Measurements from ENCODE around the gene EXOC4. TPM values are rescaled to one million over a fixed set of nuclear protein-coding genes. Genes with fewer than 3 reads are reported as not detected.

Gene EXOC4
- total RNA-seq, 4 donors from 2014 or later, result 36.9 to 78.0 (median 52.2) TPM

GRCh38 chr7:133761443-133761842 is 508.6 kb downstream of the EXOC4 start:
- Histone ChIP-seq H3K27me3 (no peaks in the 10 kb centered on the region), H3K27ac (no peak overlapping the region), H3K9me3 (no peaks in the 10 kb centered on the region), H3K4me1 (no peaks in the 10 kb centered on the region), H3K36me3 (no peaks in the 10 kb centered on the region), H3K4me3 (no peak overlapping the region)
- TF ChIP-seq POLR2A (IDR thresholded peaks at IDR 0.05) (no peak), CTCF (IDR thresholded peaks at IDR 0.05 in 4 of 5, conservative IDR thresholded peaks at IDR 0.05 in 1 of 5) (no peak)
- in situ Hi-C loops (cut with MboI; ENCODE audit: low sequenced_read_pairs in 4 of 4) (no loop called here), intact Hi-C loops (cut with DNase I; ENCODE audit: low total_unique reads) (no loop called here)
- no peak for ATAC-seq
- no peak for DNase-seq

GRCh38 chr7:133763076-133763640 is 510.3 kb downstream of the EXOC4 start:
- in situ Hi-C loops (cut with MboI; ENCODE audit: low sequenced_read_pairs in 4 of 4) (no loop called here), intact Hi-C loops (cut with DNase I; ENCODE audit: low total_unique reads) (no loop called here)
- no peak for DNase-seq
- H3K36me3 ChIP-seq, result no peaks in the 10 kb centered on the region
- H3K4me1 ChIP-seq, result no peaks in the 10 kb centered on the region
- no peak overlapping the region for H3K4me3 ChIP-seq
- TF ChIP-seq CTCF (IDR thresholded peaks at IDR 0.05 in 4 of 5, conservative IDR thresholded peaks at IDR 0.05 in 1 of 5), result no peak
- H3K27me3 ChIP-seq, result no peaks in the 10 kb centered on the region
- no peaks in the 10 kb centered on the region for H3K9me3 ChIP-seq
- ATAC-seq, result no peak
- H3K27ac ChIP-seq, result no peak overlapping the region

- in situ Hi-C loops (cut with MboI; ENCODE audit: low sequenced_read_pairs in 4 of 4), result no loop called here
- Histone ChIP-seq H3K36me3 (no peaks in the 10 kb centered on the region), H3K9me3 (no peaks in the 10 kb centered on the region), H3K27me3 (no peaks in the 10 kb centered on the region), H3K4me1 (peaks cover 0 to 5% of the 10 kb centered on the region in 2 donors), H3K27ac (no peak overlapping the region), H3K4me3 (no peak overlapping the region)
- ATAC-seq (no peak), DNase-seq (no peak)
- intact Hi-C loops (cut with DNase I; ENCODE audit: low total_unique reads), result no loop called here
- TF ChIP-seq POLR2A (IDR thresholded peaks at IDR 0.05), result no peak
- TF ChIP-seq CTCF (IDR thresholded peaks at IDR 0.05 in 4 of 5, conservative IDR thresholded peaks at IDR 0.05 in 1 of 5), result no peak
Measured at GRCh38 chr7:133769668-133770067, 516.8 kb downstream of the EXOC4 start.

GRCh38 chr7:133770863-133771492 is 518.1 kb downstream of the EXOC4 start:
- intact Hi-C loops (cut with DNase I; ENCODE audit: low total_unique reads) (no loop called here), in situ Hi-C loops (cut with MboI; ENCODE audit: low sequenced_read_pairs in 4 of 4) (no loop called here)
- Histone ChIP-seq H3K9me3 (no peaks in the 10 kb centered on the region), H3K36me3 (no peaks in the 10 kb centered on the region), H3K4me1 (peaks cover 0 to 5% of the 10 kb centered on the region in 2 donors), H3K4me3 (no peak overlapping the region), H3K27ac (no peak overlapping the region), H3K27me3 (no peaks in the 10 kb centered on the region)
- ATAC-seq (no peak), DNase-seq (no peak)
- no peak for TF ChIP-seq POLR2A (IDR thresholded peaks at IDR 0.05)
- TF ChIP-seq CTCF (IDR thresholded peaks at IDR 0.05 in 4 of 5, conservative IDR thresholded peaks at IDR 0.05 in 1 of 5), result no peak

Measured in gastrocnemius medialis (tissue), 4 donors.